ENCODE data around the gene PCDHB3. TPM values are rescaled to one million over a fixed set of nuclear protein-coding genes. Genes with fewer than 3 reads are reported as not detected.
"Not testable (repeated sequence)": the region's sequence is repeated elsewhere in the genome, so short reads cannot be mapped to it uniquely, and the experiment has no call there.

PCDHB3 gene
- total and polyA plus RNA-seq, 2 of the 4 experiments (the other 2 are of a cell fraction), result 0.12 to 0.18 TPM

GRCh38 chr5:141151632-141152031 lies 51.4 kb downstream of the PCDHB3 start:
- ATAC-seq (ENCODE audit: low read depth); dilution Hi-C loops (cut with HindIII; ENCODE audit: low sequenced_read_pairs, unreplicated experiment); H3K56ac ChIP-seq (ENCODE audit: extremely low read depth, insufficient read depth, low read length); H3K4me1 ChIP-seq (ENCODE audit: control insufficient read depth, insufficient read depth, low read length); H2AFZ ChIP-seq (replicated peaks; ENCODE audit: low read length, poor library complexity); BruUV-seq (replicated peaks); H3K9me1 ChIP-seq (ENCODE audit: insufficient read depth, low read length); H3K27me3 ChIP-seq (ENCODE audit: control insufficient read depth, insufficient read depth, low read length); intact Hi-C loops (cut with micrococcal nuclease); POLR2A ChIA-PET (ENCODE audit: unreplicated experiment); H3K27ac ChIP-seq (ENCODE audit: insufficient read depth, low read length); H2BK20ac ChIP-seq (ENCODE audit: low read depth, low read length); H3K14ac ChIP-seq (replicated peaks; ENCODE audit: low read depth, low read length); H4K20me1 ChIP-seq (ENCODE audit: insufficient read depth, low read length); H3K4ac ChIP-seq (ENCODE audit: low read depth, low read length); H3K18ac ChIP-seq (ENCODE audit: low read depth, low read length); H2BK5ac ChIP-seq (ENCODE audit: low read depth, low read length, poor library complexity, severe bottlenecking); H3K36me3 ChIP-seq (ENCODE audit: control insufficient read depth, insufficient read depth, low read length); H3K9ac ChIP-seq (ENCODE audit: low read depth, low read length); H3K23ac ChIP-seq (ENCODE audit: low read depth, low read length); H4K91ac ChIP-seq (ENCODE audit: insufficient read depth, low read depth, low read length); in situ Hi-C loops (cut with MboI; ENCODE audit: low sequenced_read_pairs); H4K5ac ChIP-seq (ENCODE audit: low read depth, low read length); H2BK120ac ChIP-seq (ENCODE audit: low read depth, low read length); H3K4me2 ChIP-seq (ENCODE audit: low read depth, low read length); H2BK15ac ChIP-seq (ENCODE audit: low read depth, low read length); DNase-seq; CTCF ChIA-PET; H4K8ac ChIP-seq (ENCODE audit: low read depth in 2 of 2, low read length in 2 of 2); H2AK9ac ChIP-seq (replicated peaks; ENCODE audit: low read depth, low read length, poor library complexity); H2AK5ac ChIP-seq (ENCODE audit: low read depth, low read length); H3K79me1 ChIP-seq (ENCODE audit: low read depth in 1 of 2, low read length in 2 of 2); H3K4me3 ChIP-seq (ENCODE audit: insufficient read depth, low read depth, low read length): not testable (repeated sequence)
- no CpG with 5 or more reads among the region's 41 CpGs for WGBS, 2 experiments (ENCODE audit: extremely low coverage in 2 of 2, insufficient read length in 1 of 2)
- peaks cover 19% of the 10 kb centered on the region; the same call in 1 of the 2 replicates for H3K9me3 ChIP-seq (ENCODE audit: control insufficient read depth, insufficient read depth, low read length)

DNA sequence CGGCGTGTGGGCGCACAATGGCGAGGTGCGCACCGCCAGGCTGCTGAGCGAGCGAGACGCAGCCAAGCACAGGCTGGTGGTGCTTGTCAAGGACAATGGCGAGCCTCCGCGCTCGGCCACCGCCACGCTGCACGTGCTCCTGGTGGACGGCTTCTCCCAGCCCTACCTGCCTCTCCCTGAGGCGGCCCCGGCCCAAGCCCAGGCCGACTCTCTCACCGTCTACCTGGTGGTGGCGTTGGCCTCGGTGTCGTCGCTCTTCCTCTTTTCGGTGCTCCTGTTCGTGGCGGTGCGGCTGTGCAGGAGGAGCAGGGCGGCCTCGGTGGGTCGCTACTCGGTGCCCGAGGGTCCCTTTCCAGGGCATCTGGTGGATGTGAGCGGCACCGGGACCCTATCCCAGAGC lies 51.8 kb downstream of the PCDHB3 start:
- H3K9me1 ChIP-seq (ENCODE audit: insufficient read depth, low read length); CTCF ChIA-PET; H2BK20ac ChIP-seq (ENCODE audit: low read depth, low read length); H2BK15ac ChIP-seq (ENCODE audit: low read depth, low read length); H3K4me2 ChIP-seq (ENCODE audit: low read depth, low read length); H4K91ac ChIP-seq (ENCODE audit: insufficient read depth, low read depth, low read length); DNase-seq; H2AFZ ChIP-seq (replicated peaks; ENCODE audit: low read length, poor library complexity); H2BK5ac ChIP-seq (ENCODE audit: low read depth, low read length, poor library complexity, severe bottlenecking); H3K14ac ChIP-seq (replicated peaks; ENCODE audit: low read depth, low read length); H2AK9ac ChIP-seq (replicated peaks; ENCODE audit: low read depth, low read length, poor library complexity); H4K20me1 ChIP-seq (ENCODE audit: insufficient read depth, low read length); in situ Hi-C loops (cut with MboI; ENCODE audit: low sequenced_read_pairs); ATAC-seq (ENCODE audit: low read depth); intact Hi-C loops (cut with micrococcal nuclease); POLR2A ChIA-PET (ENCODE audit: unreplicated experiment); BruUV-seq (replicated peaks); H3K27ac ChIP-seq (ENCODE audit: insufficient read depth, low read length); dilution Hi-C loops (cut with HindIII; ENCODE audit: low sequenced_read_pairs, unreplicated experiment); H3K56ac ChIP-seq (ENCODE audit: extremely low read depth, insufficient read depth, low read length); H2AK5ac ChIP-seq (ENCODE audit: low read depth, low read length); H3K4me1 ChIP-seq (ENCODE audit: control insufficient read depth, insufficient read depth, low read length); H4K5ac ChIP-seq (ENCODE audit: low read depth, low read length); H4K8ac ChIP-seq (ENCODE audit: low read depth in 2 of 2, low read length in 2 of 2); H3K23ac ChIP-seq (ENCODE audit: low read depth, low read length); H2BK120ac ChIP-seq (ENCODE audit: low read depth, low read length); H3K9ac ChIP-seq (ENCODE audit: low read depth, low read length); H3K36me3 ChIP-seq (ENCODE audit: control insufficient read depth, insufficient read depth, low read length); H3K18ac ChIP-seq (ENCODE audit: low read depth, low read length); H3K4ac ChIP-seq (ENCODE audit: low read depth, low read length); H3K4me3 ChIP-seq (ENCODE audit: insufficient read depth, low read depth, low read length); H3K79me1 ChIP-seq (ENCODE audit: low read depth in 1 of 2, low read length in 2 of 2); H3K27me3 ChIP-seq (ENCODE audit: control insufficient read depth, insufficient read depth, low read length): not testable (repeated sequence)
- no CpG with 5 or more reads among the region's 36 CpGs for WGBS, 2 experiments (ENCODE audit: extremely low coverage in 2 of 2, insufficient read length in 1 of 2)
- H3K9me3 ChIP-seq (ENCODE audit: control insufficient read depth, insufficient read depth, low read length), result peaks cover 19% of the 10 kb centered on the region; the same call in 1 of the 2 replicates
